Measurements from ENCODE around the gene EXOC3.
A peak's percentile ranks its signal among the peaks of the same experiment; 100 is the strongest.

EXOC3 gene

DNA sequence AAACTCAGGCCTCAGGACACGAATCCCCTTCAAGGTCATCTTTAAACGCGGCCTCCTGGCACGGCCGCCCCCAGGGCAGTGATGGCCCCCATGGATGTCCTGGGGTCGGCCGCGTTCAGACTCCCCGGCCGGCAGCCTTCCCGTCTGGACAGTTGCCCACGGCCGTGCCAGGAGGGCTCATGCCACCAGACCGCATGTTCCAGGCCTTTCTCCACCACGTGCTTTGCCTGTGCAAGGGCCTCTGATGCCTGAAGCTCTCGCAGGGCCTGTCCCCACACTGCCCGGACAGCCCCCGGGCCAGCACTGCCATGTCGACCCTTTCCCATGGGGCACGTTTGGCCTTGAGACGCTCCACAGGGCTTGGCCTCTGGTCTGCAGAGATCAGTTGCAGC, 46.7 kb downstream of the EXOC3 start:
- DNase-seq: no peak

DNA sequence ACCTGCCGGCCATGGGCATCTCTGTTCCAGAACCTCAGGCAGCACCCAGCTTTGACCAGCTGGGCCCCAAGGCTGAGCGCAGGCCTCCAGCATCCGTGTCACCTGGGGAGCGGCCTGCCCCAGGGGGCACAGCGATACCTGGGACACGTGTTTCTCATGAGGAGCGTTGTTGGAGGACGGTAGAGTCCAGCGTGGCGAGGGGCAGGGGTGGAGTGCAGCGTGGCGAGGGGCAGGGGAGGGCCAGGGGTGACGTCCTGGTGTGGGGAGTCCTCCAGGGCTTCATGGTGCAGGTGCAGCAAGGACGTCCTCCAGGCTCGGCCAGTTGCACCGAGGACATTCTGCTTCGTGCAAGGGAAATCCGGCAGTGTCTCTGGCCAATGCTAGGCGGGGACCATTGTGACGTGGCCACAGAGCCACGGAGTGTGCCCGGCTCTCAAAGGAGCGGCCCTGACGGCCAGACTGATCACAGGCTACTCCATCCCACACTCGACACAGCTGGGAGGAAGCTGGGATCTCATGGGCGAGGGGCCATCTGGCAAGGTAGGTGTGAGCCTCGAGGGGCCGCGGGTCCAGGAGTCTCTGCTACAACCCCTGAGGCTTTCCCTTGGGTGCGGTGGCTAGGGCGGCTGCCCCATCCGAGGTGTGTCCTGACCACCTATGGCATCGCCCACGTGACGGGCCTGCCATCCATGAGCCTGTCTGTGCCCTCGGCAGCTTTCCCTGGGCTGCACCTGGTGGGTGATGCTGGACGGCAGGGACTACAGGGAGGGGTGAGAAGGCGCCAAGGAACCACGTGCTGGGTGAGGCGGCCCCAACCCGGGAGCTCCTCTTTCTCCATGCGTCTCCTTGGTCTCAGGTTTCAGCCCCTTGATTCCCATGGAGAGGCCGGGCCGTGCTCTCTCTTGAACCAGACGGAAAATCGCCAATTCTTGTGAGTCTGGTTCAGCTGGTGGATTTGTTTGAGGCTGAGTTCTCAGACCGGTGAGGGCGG, 47.4 kb downstream of the EXOC3 start:
- no peak for DNase-seq

DNA sequence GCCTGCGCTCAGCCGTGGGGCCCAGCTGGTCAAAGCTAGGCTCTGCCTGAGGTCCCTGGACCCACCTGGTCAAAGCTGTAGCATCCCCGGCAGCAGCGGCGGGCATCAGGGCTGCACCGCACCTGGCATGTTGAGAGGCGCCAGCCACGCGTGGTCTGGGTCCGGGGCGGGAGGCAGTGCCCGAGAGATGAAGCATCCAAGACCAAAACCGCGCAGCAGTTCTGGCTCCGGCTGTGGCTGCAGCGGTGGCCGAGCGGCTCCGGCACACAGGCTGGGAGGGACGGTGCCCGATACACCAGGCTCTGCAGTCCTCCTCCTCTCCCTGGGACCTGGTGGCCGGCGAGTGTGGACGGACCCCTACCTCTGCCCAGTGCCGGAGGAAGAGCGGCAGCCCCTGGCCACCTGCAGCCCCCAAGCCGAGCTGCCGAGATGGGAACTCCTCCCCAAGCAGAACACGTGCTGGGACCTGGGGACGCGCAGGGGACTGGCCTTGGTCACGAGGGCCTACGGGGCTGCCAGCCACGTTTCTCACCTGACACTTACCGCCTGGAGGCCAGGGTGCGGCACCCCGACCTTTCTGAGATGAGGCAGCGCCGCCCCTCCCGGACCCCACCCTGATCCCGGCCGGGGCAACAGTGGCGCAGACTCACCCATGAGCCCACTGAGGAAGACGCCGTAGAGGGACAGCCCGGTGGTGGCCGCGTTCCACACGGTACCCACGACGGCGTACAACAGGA, 48.3 kb downstream of the EXOC3 start:
- no peak for DNase-seq

DNA sequence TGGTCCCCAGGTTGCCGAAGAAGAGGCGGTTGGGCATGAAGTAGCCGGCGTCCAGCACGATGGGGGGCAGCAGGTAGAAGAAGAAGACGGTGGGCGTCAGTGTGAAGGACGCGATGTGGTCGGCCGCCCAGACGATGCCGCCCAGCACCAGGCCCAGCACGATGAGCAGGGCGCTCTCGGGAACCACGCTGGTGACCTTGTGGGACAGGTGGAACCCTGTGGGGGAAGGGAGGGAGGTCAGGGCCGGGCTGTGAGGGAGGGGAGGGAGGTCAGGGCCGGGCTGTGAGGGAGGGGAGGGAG, 48.8 kb downstream of the EXOC3 start:
- DNase-seq: no peak

DNA sequence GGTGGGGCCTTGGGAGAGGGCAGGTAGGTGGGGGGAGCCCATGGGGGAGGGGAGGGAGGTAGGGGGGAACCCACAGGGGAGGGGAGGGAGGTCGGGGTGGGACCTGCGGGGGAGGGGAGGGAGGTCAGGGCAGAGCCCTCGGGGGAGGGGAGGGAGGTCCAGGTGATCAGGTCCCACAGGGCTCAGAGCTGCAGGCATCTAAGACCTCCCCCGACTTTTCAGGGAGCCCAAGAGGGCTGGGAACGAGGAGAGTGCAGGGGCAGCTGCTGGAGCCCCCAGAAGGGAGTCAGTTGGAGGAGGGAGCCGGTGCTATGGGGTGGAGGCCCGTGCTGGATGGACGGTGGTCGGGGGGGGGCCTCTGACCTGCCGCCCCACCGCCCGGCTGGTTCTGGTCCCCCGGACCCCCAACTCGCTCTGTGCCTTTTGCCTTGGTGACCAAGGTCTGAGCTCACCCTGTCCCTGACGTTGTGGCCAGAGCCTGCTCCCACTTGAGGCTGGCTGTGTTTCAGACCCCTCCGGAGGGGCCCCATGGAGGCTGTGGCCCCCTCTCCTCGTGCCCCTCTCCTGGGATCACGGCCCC, 49.4 kb downstream of the EXOC3 start:
- no peak for DNase-seq

DNA sequence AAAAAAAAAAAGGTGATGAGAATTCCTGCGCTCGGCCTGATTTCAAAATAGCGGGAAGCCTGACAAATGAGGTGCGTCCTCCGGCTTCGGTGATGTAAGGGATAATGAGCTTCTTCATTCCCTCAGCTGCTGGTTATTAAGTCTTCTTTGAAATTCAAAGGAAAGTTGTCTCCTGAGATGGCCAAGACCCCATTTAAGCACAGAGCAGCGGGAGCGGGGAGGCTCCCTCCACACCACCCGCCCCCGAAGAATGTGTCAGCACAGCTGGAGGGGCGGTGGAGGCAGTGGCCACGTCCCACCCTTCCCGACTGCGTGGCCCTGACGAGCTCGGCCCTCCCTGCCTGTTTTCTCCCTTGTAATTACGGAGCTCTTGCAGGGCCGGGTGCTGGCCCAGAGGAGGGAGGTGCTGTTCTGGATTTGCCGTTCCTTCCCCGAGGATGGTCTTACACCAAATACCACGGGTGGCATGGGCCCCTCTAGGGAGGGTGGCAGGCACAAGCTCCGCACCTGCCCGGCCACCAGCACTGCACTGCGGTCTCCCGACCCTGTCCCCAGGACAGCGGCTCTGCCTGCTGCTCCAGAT, 50.2 kb downstream of the EXOC3 start:
- DNase-seq: peak; percentile 65

DNA sequence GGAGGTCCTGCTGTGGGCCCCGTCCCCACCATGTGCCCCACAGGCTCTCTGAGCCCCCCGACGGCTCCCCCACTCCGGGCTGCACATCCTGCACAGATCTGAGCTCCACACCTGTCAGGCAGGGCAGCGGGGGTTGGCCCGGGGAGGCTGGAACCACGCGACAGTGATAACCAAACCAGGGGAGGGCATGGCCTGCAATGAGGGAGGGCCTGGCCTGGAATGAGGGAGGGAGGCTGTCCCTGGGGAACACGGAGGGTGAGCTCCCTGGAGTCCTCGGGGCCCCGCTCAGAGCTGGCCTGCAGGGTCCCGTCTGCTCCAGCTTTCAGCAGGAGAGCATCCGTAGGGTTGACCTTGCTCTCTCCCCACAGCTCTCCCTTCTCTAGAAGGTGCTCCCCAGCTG, 50.8 kb downstream of the EXOC3 start:
- no peak for DNase-seq

DNA sequence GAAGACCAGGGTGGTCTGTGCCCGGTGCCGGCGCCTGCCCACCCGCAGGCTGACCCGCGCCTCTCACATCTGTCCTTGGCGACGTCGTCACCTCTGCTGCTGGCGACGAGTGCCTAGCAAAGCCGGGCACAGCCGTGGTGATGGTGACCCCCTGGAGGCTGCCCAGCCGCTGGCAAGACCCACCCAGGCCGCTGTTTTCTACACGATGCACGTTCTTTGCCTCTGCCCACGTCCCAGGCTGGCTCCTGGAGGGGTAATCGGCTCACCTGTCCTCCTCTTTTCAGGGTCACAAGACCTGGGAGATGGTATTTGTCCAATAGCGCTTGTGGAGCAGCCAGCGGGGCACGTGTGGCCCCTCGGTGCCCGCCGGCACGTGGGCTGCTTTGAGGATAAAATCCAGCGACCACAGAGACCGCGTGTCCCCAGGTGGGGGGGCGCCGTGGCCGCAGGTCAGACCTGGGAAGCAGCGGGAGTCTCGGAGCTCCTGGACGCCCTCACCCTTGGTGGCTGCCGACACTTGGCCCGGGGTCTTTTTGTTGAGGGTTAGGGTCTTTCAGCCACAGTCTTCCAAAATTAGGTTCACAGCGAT, 51.8 kb downstream of the EXOC3 start:
- DNase-seq: no peak

DNA sequence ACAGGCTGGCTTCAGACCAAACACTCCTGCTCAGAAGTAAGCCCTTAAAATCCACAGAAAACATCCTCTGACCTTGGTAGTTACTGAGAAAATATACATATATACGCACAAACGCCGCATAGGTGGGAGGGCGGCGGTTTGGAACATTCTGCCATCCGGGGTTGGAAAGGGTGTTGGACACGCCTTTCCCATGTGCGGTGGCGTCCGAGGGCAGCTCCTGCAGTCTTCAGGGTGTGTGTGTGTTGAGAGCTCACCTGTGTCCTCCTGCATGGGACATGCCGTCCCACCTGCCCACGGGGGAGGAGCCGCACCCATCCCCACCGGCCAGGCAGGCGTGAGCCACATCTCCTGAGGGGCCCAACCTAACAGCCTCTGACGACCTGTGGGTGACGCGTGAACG, 53.1 kb downstream of the EXOC3 start:
- DNase-seq: no peak

DNA sequence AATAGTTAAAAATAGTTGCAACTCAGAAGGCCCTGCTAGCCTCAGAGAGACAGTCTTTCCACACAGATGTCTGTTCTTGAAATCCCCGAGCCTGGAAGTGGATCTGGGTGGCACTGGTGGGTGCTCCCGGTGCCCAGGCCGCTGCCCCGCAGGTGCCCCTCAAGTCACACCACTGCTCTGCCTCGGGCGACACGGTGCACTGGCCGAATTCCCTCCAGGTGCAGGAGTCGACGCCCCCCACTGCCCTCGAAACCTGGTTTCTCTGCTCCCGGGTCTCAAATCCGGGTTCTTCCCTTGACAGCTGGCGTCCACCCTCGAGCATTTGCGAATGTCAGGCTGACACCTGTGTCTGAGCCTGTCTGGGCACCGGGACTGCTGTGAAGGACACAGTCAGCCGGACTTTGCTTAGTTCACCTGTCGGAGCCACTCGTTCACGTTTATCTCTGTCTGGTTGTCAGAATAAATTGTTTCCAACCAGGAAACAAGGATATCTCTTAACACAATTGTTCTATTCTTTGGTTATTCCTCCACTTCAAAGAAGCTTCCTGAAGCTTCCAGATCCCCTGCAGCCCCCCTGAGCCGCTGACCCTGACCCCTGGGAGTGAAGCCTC, 54.2 kb downstream of the EXOC3 start:
- DNase-seq: no peak

DNA sequence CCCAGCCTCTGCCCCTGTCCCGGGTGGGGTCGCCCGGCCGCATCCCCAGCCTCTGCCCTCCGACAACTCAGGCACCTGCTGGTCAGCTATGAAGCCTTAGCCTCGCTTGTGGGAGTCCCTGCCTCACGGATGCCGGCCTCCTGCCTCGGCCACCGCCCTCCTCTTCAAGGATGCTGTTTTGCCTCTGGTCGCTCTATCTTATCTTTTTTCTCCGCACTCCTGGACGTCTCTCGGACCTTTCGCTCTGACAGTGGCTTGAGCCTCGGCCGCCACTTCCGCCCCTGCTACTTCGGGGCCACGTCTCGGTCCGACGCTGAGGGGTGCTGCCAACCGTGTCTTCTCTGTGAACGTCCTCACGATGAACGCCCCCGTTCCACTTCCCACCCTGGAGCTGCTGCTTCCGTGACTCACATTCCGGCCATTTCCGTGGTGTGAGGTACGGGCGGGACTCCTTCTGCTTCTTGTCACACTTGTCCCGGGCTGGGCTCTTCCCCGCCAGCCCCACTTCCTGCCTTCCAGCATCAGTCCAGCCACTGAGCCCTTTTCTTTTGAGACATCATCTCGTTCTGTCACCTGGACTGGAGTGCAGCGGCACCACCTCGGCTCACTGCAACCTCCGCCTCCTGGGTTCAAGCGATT, 55.0 kb downstream of the EXOC3 start:
- no peak for DNase-seq

DNA sequence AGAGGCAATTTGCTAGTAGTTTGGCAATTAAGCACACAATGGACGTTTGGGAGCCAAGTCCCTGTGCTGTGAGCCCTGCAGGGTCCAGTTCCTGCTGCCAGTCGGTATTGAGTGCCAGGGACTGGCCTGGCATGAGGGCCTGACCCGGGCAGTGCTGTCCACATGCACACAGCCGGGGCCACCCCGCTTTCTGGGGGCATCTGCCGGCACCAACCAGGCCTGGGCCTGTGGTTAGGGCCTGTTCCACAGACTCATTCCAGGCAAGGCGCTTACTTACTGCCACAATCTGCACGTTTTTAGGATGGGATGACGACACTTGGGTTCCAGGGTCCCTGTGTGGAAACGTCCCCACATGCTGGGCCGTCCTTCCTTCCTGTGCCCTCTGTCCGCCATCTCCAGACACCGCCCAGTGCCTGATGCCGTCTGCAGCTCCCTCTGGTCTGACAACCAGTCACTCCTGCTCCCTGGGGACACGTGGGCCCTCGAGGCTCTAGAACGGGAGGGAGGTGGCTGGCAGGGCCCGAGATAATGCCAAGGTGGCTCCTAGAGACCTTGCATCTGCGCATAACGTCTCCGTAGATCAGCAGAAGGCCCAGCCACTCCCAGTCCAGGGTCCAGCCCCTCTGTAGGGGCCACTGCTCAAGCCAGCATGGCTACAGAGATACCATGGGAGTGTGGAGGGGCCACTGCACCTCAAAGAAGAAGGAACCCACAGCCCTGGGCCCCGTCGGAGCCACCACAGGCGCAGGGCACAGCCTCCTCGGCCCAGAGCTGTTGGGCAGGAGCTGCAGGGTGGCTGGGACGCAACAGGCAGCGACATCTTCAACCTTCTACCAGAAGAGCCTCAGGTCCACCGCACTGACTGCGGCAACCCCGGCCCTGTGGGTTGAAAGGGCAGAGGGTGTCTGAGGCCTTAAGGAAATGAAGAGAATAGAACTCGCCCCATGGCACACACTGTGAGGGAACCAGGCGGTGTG, 56.5 kb downstream of the EXOC3 start:
- DNase-seq: no peak

DNA sequence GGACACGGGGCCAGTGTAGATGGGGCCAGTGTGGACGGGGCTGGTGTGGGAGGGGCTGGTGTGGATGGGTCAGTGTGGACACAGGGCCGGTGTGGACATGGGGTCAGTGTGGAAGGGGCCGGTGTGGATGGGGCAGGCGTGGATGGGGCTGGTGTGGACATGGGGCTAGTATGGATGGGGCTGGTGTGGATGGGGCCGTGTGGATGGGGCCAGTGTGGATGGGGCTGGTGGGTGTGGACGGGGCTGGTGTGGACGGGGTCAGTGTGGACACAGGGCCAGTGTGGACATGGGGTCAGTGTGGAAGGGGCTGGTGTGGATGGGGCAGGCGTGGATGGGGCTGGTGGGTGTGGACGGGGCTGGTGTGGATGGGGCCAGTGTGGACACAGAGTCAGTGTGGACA, 57.5 kb downstream of the EXOC3 start:
- no peak for DNase-seq

DNA sequence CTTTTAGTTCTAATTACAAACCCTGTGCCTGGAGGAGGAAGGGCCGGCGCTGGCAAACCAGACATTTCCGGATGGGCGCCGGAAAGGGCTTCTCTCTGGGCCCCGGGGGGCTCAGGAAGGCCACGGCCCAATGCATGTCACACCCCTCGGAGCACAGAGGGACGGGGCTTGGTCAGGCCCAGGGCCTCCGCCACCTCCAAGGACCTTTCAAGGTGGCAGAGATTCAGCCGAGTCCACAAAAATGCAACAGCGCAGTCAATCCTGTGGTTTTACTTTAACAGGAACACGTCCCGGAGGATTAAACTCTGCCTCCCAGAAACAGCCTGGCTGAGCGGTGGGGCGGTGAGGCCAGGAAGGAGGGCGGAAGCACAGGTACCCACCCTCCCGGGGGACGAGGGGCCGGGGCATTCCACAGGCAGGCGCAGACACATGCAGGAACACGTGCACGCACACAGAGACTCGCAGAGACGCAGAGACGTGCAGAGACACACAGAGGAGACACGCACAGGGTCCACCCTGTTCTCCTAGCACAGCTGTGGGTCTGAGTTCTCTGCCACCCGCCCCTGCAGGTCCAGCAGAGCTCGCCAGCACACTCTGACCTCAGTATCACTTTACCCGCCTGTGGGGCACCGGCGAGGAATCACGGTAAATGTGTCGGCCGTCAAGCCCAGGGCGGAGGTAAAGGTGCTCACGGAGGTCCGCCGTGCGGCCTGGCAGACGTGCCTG, 58.3 kb downstream of the EXOC3 start:
- DNase-seq: no peak

DNA sequence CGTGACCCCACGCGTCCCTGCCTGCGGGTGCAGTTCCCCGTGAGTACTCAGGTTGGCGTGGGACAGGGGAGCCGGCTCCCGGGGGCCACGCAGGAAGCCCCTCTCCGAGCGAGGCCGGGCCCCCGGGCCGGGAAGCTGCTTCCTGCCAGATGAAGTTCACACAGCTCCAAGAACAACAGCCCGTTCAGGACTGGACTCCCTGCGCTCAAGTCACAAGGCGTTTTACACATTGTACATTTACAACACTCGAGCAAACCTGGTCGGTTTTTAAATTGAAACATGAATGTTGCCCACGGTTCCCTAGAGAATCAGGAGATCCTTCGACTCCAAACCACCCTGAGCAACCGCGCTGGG, 58.8 kb downstream of the EXOC3 start:
- peak; percentile 66 for DNase-seq

DNA sequence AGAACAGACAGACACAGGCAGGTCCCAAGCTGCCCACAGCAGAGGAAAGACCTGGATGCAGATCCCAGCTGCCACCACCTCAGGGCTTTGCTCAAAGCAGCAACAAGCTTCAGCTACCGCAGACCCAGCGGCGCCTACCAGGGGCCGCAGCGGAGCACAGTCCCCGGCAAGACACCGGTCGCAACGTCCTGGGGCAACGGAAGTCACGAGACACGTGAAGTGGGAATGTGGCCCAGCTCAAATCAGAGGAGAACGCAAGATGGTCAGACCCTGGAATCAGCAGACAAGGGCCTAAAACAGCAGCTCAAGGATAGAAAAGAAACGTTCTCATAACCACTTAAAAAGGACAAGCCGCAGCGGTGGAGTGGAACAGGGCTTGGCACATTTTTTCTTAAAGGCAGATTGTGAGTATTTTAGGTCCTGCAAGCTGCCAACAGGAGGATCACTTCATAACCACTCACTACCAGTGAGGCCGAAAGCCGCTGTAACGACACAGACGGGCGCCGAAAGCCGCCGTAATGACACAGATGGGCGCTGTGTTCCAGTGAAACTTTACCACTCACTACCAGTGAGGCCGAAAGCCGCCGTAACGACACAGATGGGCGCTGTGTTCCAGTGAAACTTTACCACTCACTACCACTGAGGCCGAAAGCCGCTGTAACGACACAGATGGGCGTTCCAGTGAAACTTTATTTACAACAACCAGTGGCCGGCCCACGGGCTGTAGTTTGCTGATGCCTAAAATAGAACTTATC, 59.5 kb downstream of the EXOC3 start:
- DNase-seq: peak; percentile 59

DNA sequence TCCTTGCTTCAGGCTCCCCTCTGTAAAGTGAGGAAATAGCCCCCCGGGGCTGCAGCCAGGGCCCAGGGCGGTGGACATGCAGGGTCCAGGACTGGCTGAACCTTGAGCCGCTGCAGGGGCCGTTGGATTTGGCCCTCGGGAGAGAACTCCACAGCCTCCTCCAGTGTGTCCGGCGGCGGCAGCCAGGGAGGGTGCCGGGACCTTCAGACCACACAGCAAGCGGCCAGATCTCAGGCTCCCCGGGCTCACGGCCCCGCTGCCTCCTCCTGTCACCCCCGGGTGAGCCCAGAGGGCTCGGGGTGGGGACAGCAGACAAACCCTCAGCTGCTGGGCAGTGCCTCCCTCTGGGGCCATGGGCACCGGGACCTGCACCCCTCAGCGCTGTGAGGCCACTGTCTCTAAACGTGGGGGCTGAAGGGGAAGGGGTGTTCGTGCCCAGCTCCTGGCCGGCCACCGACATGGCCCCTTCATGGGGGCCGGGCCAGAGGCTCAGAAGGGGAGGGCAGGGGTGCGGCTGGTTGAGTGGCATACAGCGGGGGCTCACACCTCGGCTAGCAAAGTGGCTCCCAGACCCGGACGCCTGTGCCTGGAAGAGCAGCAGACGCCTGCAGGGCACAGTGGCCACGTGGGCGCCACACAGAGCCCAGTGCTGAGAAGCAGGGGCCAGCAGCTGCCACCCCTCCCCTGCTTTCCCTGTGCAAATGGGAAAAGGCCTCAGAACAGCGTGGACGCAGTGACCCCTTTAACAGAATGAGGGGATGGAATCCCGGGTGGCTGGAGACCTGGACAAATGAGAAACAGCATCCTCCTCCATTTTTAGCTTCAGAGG, 61.6 kb downstream of the EXOC3 start:
- DNase-seq: no peak

DNA sequence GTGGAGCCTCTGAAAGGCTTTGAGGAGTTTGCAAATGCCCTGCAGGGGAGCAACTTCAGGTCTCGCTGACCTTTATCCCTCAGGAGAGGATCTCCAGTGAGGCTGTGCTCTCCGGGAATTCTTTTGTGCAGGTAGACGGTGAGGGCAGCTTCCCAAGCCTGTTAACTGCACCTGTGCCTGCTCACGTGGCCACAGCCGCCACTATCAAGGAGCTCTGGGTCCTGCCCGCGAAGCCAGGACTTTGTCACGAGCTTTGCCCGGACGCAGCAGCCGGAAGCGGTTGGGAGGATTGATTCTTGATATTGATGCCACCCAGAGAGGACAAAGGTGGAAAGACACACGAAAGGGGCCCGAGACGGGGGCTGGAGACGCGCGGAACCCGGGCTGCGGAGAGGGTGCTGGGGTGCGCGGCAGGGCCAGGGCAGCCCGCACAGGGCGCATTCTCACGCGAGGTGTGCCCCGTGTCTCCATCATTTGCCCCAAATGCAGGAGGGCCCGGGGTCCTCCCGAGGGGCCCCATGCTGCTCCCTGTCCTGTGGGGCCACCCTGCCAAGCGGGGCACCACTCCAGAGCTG, 63.1 kb downstream of the EXOC3 start:
- DNase-seq: no peak

Measured in right forelimb (tissue), 1 donor.